ENCODE results near the gene PQBP1. TPM values are rescaled to one million over a fixed set of nuclear protein-coding genes. Genes with fewer than 3 reads are reported as not detected.

Gene PQBP1
- total and polyA plus RNA-seq, 5 donors from 2014 or later: 70.0 to 98.9 (median 93.0) TPM

DNA sequence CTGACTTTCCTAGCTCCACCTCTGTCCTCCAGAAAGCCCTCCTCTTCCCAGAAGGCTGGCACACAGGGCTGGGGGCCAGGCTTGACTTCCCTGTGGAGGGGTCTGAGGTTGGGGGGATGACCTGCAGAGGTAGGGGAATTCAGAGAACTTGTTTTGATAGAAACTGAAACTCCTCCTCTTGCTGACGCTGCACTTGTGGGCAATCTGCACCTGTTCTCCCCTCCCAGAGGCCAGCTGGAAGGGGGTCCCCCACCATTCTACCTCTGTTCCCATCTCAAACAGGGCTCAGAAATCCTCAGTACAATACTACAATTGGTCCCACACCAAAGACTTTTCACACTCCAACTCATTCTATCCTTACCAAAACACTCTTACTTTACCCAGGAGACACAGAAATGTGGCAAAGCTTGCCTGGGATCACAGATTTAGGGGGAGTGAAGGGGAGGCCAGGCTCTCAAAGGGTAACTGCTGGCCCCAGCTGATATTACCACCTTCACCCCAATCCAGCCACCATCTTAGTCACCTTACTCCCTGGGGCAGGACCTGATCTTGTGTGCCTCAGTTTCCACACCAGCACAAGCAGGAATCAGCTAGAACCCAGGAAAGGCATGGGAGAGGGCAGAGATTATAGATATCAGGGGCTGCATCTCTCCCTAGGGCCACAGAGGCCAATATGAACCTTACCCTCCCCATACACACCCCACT lies 41.1 kb downstream of the PQBP1 start:
- H3K4me3 ChIP-seq (ENCODE audit: low read depth, low read length): peak overlapping the region; percentile 65
- peak; percentile 70 to 92 (median 82) for DNase-seq
- H3K9me3 ChIP-seq (ENCODE audit: control insufficient read depth in 2 of 2, low read length in 2 of 2): no peaks in the 10 kb centered on the region
- no peaks in the 10 kb centered on the region for H3K27me3 Mint-ChIP-seq
- ATAC-seq (ENCODE audit: low read depth in 2 of 2): peak; percentile 32 to 44
- H3K27me3 ChIP-seq (ENCODE audit: control insufficient read depth, insufficient read depth, low read length): no peaks in the 10 kb centered on the region
- H3K4me1 ChIP-seq (ENCODE audit: control insufficient read depth, insufficient read depth, low read length, poor library complexity, severe bottlenecking): peaks cover 97% of the 10 kb centered on the region
- H3K9me3 Mint-ChIP-seq: no peaks in the 10 kb centered on the region
- peaks cover 44 to 98% (median 66%) of the 10 kb centered on the region in 4 donors for H3K4me1 Mint-ChIP-seq
- H3K36me3 ChIP-seq (ENCODE audit: control insufficient read depth, insufficient read depth, low read length): peaks cover 5% of the 10 kb centered on the region
- peak overlapping the region; percentile 96 to 98 (median 98) for H3K27ac Mint-ChIP-seq
- peak overlapping the region; percentile 80 to 90 (median 88) for H3K4me3 Mint-ChIP-seq
- peaks cover 20% of the 10 kb centered on the region for H3K36me3 Mint-ChIP-seq
- peak overlapping the region; percentile 99 for H3K27ac ChIP-seq (ENCODE audit: insufficient read depth, low read length, poor library complexity, severe bottlenecking)

DNA sequence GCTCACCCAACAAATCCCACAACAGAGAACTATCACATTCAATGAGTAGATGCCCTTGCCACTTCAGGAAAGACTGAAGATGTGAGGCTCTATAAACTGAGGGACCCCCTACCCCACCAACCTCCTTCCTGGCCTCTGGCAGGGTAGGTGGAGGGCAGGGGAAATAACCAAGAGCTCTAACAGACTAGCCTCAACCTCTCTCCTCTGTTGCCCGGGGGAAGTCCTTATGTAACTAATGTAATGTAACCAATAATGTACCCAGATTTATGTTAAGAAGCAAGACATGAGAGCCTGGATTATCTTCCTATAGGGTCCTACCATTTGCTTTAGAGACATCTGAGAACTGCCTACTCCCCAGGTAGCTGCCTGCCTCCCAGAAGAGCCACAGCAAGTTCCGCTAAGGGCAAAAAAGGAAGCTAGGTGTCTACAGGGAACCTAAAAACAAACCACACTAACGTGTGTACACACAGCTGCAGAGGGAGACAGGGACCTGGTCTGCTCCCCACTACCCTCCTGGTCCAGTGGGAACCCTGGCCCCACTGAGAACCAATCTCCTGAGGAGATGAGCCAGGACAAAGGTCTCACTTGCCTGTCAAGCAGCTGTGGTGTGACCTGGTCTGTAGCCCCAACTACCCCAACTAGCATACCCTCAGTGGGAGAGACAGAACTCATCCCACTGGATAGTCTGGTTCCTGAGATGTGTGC lies 41.9 kb downstream of the PQBP1 start:
- no peaks in the 10 kb centered on the region for H3K9me3 Mint-ChIP-seq
- H3K36me3 ChIP-seq (ENCODE audit: control insufficient read depth, insufficient read depth, low read length): no peaks in the 10 kb centered on the region
- H3K9me3 ChIP-seq (ENCODE audit: control insufficient read depth in 2 of 2, low read length in 2 of 2): no peaks in the 10 kb centered on the region
- H3K27me3 ChIP-seq (ENCODE audit: control insufficient read depth, insufficient read depth, low read length): no peaks in the 10 kb centered on the region
- H3K27me3 Mint-ChIP-seq: no peaks in the 10 kb centered on the region
- DNase-seq: peak in 2 of 3 donors; percentile 45 to 77
- H3K4me3 ChIP-seq (ENCODE audit: low read depth, low read length): peak overlapping the region; percentile 65
- H3K4me3 Mint-ChIP-seq: peak overlapping the region; percentile 80 to 90 (median 88)
- peak overlapping the region; percentile 99 for H3K27ac ChIP-seq (ENCODE audit: insufficient read depth, low read length, poor library complexity, severe bottlenecking)
- H3K27ac Mint-ChIP-seq: peak overlapping the region; percentile 96 to 98 (median 98)
- H3K4me1 ChIP-seq (ENCODE audit: control insufficient read depth, insufficient read depth, low read length, poor library complexity, severe bottlenecking): peaks cover 96% of the 10 kb centered on the region
- ATAC-seq (ENCODE audit: low read depth in 2 of 2): peak; percentile 16 to 18
- peaks cover 13% of the 10 kb centered on the region for H3K36me3 Mint-ChIP-seq
- H3K4me1 Mint-ChIP-seq: peaks cover 41 to 97% (median 63%) of the 10 kb centered on the region in 4 donors

DNA sequence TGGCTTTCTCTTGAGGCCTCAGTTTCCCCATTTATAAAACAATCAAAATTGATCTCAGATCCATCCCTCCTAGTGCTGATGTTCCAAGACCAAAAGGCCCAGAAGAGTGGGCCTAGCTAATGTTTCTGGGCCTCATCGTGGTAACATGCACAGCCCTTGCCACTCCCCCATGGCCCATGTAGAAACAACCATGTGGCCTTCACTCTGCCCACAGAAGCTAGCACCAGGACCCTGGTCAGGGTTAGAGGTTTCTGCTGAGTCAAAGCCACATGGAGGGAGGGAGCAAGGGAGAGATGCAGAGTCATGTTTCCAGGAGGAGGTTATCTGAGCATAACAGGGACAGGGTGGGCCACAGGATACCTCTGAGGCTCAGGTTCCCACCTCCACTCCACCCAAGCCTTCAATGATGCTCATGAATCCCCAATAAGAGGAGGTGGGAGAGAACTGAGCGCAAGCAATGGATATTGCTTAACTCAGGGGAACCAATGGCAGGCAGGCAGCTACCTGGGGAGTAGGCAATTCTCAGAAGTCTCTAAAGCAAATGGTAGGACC lies 42.8 kb downstream of the PQBP1 start:
- Histone ChIP-seq H3K4me3 (ENCODE audit: low read depth, low read length) (peak overlapping the region; percentile 65), H3K27me3 (ENCODE audit: control insufficient read depth, insufficient read depth, low read length) (no peaks in the 10 kb centered on the region), H3K9me3 (ENCODE audit: control insufficient read depth in 2 of 2, low read length in 2 of 2) (no peaks in the 10 kb centered on the region), H3K4me1 (ENCODE audit: control insufficient read depth, insufficient read depth, low read length, poor library complexity, severe bottlenecking) (peaks cover 88% of the 10 kb centered on the region), H3K36me3 (ENCODE audit: control insufficient read depth, insufficient read depth, low read length) (no peaks in the 10 kb centered on the region), H3K27ac (ENCODE audit: insufficient read depth, low read length, poor library complexity, severe bottlenecking) (peak overlapping the region; percentile 99)
- H3K27ac Mint-ChIP-seq: peak overlapping the region; percentile 96 to 98 (median 98)
- no peaks in the 10 kb centered on the region for H3K9me3 Mint-ChIP-seq
- H3K27me3 Mint-ChIP-seq: no peaks in the 10 kb centered on the region
- H3K36me3 Mint-ChIP-seq: peaks cover 10% of the 10 kb centered on the region
- ATAC-seq (ENCODE audit: low read depth in 2 of 2) (no peak), DNase-seq (no peak)
- peak overlapping the region in 3 of 4 donors; percentile 49 to 88 (median 72) for H3K4me3 Mint-ChIP-seq
- H3K4me1 Mint-ChIP-seq: peaks cover 40 to 92% (median 58%) of the 10 kb centered on the region in 4 donors

DNA sequence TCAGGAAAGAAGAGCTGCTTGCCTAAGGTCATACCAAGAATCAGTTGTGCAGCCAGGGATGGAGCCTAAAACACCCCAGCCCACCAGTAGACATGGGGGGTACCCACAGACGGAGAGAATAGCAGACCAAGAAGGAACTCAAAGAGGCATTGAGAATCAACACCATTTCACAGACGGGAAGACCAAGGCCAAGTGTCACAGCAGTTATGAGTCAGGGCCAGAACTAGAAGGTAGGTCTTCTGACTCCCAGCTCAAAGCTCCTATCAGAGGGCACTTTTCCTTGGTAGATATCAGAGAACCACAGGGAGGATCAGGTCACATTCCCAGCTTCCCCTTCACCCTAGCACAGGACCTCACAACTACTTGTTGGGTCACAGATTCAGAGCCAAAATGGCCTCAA lies 45.2 kb downstream of the PQBP1 start:
- Histone ChIP-seq H3K9me3 (ENCODE audit: control insufficient read depth in 2 of 2, low read length in 2 of 2) (no peaks in the 10 kb centered on the region), H3K4me3 (ENCODE audit: low read depth, low read length) (peak overlapping the region; percentile 34), H3K4me1 (ENCODE audit: control insufficient read depth, insufficient read depth, low read length, poor library complexity, severe bottlenecking) (peaks cover 71% of the 10 kb centered on the region), H3K27me3 (ENCODE audit: control insufficient read depth, insufficient read depth, low read length) (no peaks in the 10 kb centered on the region), H3K36me3 (ENCODE audit: control insufficient read depth, insufficient read depth, low read length) (no peaks in the 10 kb centered on the region), H3K27ac (ENCODE audit: insufficient read depth, low read length, poor library complexity, severe bottlenecking) (peak overlapping the region; percentile 99)
- Mint-ChIP-seq H3K9me3 (no peaks in the 10 kb centered on the region), H3K27ac (peak overlapping the region; percentile 91 to 98 (median 98)), H3K27me3 (no peaks in the 10 kb centered on the region), H3K4me1 (peaks cover 37 to 86% (median 49%) of the 10 kb centered on the region in 4 donors), H3K4me3 (peak overlapping the region; percentile 44 to 87 (median 64)), H3K36me3 (peaks cover 15% of the 10 kb centered on the region)
- DNase-seq (no peak), ATAC-seq (ENCODE audit: low read depth in 2 of 2) (no peak)

DNA sequence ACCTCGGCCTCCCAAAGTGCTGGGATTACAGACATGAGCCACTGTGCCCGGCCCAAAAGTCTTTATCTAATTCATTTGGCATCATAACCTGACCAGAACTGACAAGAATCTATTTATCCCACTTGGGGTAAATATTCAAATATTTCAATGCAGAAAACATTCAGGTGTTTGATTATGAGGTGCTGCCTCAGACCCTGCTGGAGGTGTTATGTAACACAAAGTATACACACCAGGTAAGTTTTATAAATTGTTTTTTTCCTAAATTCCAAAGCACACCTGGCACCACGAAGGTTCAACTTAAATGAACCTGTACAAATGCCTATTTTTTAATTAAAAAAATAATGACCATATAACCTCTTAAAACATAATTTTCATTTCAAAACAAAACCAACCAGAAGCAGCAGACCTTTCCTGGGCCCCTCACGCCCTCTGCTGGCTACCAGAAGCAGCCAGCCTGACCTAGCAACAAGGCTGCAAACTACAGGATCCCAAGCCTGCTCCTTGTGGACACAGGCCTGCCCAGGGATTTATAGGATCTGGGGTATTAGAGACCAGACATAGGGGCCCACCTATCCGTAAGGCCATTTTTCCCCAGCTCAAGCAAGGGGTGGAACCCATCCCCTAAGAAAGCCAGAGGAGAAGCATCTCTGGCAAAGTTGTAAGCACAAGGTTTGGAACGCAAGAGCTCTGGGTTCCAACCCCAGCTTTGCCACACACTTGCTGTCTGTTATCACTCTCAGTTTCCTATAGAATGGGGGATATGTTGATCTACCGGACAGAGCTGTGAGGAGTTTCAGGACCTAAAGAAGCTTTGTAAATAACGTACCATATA lies 48.0 kb downstream of the PQBP1 start:
- peak; percentile 44 to 45 for ATAC-seq (ENCODE audit: low read depth in 2 of 2)
- Mint-ChIP-seq H3K4me3 (peak overlapping the region; percentile 39 to 75 (median 72)), H3K27me3 (no peaks in the 10 kb centered on the region), H3K36me3 (peaks cover 18% of the 10 kb centered on the region), H3K27ac (peak overlapping the region; percentile 65 to 86 (median 83)), H3K4me1 (peaks cover 31 to 67% (median 35%) of the 10 kb centered on the region in 4 donors), H3K9me3 (no peaks in the 10 kb centered on the region)
- peaks cover 43% of the 10 kb centered on the region for H3K4me1 ChIP-seq (ENCODE audit: control insufficient read depth, insufficient read depth, low read length, poor library complexity, severe bottlenecking)
- H3K9me3 ChIP-seq (ENCODE audit: control insufficient read depth in 2 of 2, low read length in 2 of 2): no peaks in the 10 kb centered on the region
- peak; percentile 30 to 74 (median 71) for DNase-seq
- H3K27ac ChIP-seq (ENCODE audit: insufficient read depth, low read length, poor library complexity, severe bottlenecking): peak overlapping the region; percentile 47
- no peaks in the 10 kb centered on the region for H3K27me3 ChIP-seq (ENCODE audit: control insufficient read depth, insufficient read depth, low read length)
- peak overlapping the region; percentile 62 for H3K4me3 ChIP-seq (ENCODE audit: low read depth, low read length)
- no peaks in the 10 kb centered on the region for H3K36me3 ChIP-seq (ENCODE audit: control insufficient read depth, insufficient read depth, low read length)

DNA sequence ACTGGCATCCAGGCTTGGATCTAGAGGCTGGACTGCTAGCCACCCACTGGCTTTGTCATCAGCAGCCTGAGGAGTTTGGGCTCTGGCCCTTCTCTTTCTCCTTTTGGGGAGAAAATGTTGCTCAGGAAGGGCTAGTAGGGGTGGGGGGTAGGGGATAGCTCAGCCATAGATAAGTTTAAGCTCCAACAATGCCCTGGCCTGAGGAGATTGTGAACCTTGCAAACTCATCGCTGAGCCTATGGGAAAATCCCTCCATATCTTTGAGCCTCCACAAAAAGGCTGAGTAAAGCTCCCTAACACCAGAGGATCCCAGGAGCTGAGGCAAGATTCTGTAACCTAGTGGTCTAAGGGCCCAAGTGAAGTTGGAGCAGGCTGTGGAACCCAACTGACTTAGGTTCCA lies 50.9 kb downstream of the PQBP1 start:
- H3K27ac ChIP-seq (ENCODE audit: insufficient read depth, low read length, poor library complexity, severe bottlenecking): no peak overlapping the region
- Mint-ChIP-seq H3K4me1 (peaks cover 16 to 65% (median 28%) of the 10 kb centered on the region in 4 donors), H3K27ac (no peak overlapping the region), H3K4me3 (no peak overlapping the region), H3K36me3 (peaks cover 7% of the 10 kb centered on the region), H3K9me3 (no peaks in the 10 kb centered on the region), H3K27me3 (no peaks in the 10 kb centered on the region)
- H3K36me3 ChIP-seq (ENCODE audit: control insufficient read depth, insufficient read depth, low read length): no peaks in the 10 kb centered on the region
- H3K4me1 ChIP-seq (ENCODE audit: control insufficient read depth, insufficient read depth, low read length, poor library complexity, severe bottlenecking): peaks cover 41% of the 10 kb centered on the region
- ATAC-seq (ENCODE audit: low read depth in 2 of 2): no peak
- no peaks in the 10 kb centered on the region for H3K9me3 ChIP-seq (ENCODE audit: control insufficient read depth in 2 of 2, low read length in 2 of 2)
- DNase-seq: no peak
- no peaks in the 10 kb centered on the region for H3K27me3 ChIP-seq (ENCODE audit: control insufficient read depth, insufficient read depth, low read length)
- no peak overlapping the region for H3K4me3 ChIP-seq (ENCODE audit: low read depth, low read length)

Data from CD4-positive, CD25-positive, alpha-beta regulatory T cell (primary cell).